ENCODE measurements around the gene HOXD1. TPM values are rescaled to one million over a fixed set of nuclear protein-coding genes. Genes with fewer than 3 reads are reported as not detected.

HOXD1 gene
- total RNA-seq, 2 experiments from 2014 or later = not detected

DNA sequence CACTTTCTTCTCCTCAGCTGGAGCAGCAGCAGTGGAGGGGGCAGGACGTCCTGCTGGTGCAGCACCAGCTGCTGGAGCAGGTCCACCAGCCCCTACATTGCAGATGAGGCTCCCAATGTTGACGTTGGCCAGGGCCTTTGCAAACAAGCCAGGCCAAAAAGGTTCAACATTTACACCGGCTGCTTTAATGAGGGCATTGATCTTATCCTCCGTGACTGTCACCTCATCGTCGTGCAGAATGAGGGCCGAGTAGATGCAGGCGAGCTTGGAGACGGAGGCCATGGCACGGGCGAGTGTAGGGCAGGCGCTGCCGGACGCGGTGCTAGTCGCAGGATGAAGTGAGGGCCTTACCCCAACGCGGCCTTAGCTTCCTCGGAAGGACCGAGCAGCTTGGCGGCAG is 12.5 kb downstream of the HOXD1 start:
- TF ChIP-seq, protein P1, sequence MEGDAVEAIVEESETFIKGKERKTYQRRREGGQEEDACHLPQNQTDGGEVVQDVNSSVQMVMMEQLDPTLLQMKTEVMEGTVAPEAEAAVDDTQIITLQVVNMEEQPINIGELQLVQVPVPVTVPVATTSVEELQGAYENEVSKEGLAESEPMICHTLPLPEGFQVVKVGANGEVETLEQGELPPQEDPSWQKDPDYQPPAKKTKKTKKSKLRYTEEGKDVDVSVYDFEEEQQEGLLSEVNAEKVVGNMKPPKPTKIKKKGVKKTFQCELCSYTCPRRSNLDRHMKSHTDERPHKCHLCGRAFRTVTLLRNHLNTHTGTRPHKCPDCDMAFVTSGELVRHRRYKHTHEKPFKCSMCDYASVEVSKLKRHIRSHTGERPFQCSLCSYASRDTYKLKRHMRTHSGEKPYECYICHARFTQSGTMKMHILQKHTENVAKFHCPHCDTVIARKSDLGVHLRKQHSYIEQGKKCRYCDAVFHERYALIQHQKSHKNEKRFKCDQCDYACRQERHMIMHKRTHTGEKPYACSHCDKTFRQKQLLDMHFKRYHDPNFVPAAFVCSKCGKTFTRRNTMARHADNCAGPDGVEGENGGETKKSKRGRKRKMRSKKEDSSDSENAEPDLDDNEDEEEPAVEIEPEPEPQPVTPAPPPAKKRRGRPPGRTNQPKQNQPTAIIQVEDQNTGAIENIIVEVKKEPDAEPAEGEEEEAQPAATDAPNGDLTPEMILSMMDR (conservative IDR thresholded peaks at IDR 0.05; ENCODE audit: low read length) = no peak
- intact Hi-C loops (cut with micrococcal nuclease; ENCODE audit: unreplicated experiment) = no loop called here
- Histone ChIP-seq H3K4me1 (ENCODE audit: insufficient read depth, low read length, poor library complexity, severe bottlenecking) (no peaks in the 10 kb centered on the region), H3K9me2 (ENCODE audit: insufficient read depth, low read length) (no peaks in the 10 kb centered on the region), H3K9me3 (ENCODE audit: low read length) (no peaks in the 10 kb centered on the region), H3K79me2 (ENCODE audit: insufficient read depth, low read depth, low read length) (no peaks in the 10 kb centered on the region), H3K27ac (ENCODE audit: low read depth, low read length, poor library complexity, severe bottlenecking) (no peak overlapping the region), H3K36me3 (ENCODE audit: insufficient read depth, low read length) (no peaks in the 10 kb centered on the region), H2AFZ (ENCODE audit: low read length) (no peak overlapping the region), H4K20me1 (ENCODE audit: insufficient read depth, low read length) (no peaks in the 10 kb centered on the region), H3K4me3 (ENCODE audit: low read depth, low read length, poor library complexity, severe bottlenecking) (no peak overlapping the region), H3K4me2 (ENCODE audit: low read length) (no peak overlapping the region)
- BruUV-seq (replicated peaks) = no TSS peak
- ChIA-PET CTCF (ENCODE audit: unreplicated experiment) (no interaction called here), POLR2A (no interaction called here)
- no peak for DNase-seq (ENCODE audit: low spot score)

DNA sequence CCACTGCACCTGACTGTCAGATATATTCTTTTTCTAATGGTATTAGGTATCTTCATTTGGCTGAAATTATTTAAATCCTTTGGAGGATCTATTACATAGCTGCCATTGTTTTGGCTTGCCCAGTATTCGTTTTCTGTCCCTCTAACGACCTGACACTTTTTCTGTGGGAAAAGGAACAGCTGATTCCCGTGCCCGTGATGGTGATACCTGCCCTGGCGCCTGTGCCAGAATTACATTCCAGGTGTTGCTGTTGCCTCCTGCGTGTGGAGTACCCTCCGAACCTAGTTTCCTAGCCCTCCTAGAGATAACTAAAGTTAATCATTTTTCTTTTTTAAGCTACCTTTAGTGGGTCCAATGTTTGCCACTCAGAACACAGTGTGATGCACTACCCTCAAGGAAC is 14.0 kb downstream of the HOXD1 start:
- H3K4me1 ChIP-seq (ENCODE audit: insufficient read depth, low read length, poor library complexity, severe bottlenecking) = no peaks in the 10 kb centered on the region
- no peaks in the 10 kb centered on the region for H3K79me2 ChIP-seq (ENCODE audit: insufficient read depth, low read depth, low read length)
- no peaks in the 10 kb centered on the region for H3K9me2 ChIP-seq (ENCODE audit: insufficient read depth, low read length)
- no peak for DNase-seq (ENCODE audit: low spot score)
- POLR2A ChIA-PET = no interaction called here
- no TSS peak for BruUV-seq (replicated peaks)
- no peaks in the 10 kb centered on the region for H4K20me1 ChIP-seq (ENCODE audit: insufficient read depth, low read length)
- no peaks in the 10 kb centered on the region for H3K36me3 ChIP-seq (ENCODE audit: insufficient read depth, low read length)
- no peak overlapping the region for H3K4me3 ChIP-seq (ENCODE audit: low read depth, low read length, poor library complexity, severe bottlenecking)
- intact Hi-C loops (cut with micrococcal nuclease; ENCODE audit: unreplicated experiment) = no loop called here
- no peaks in the 10 kb centered on the region for H3K9me3 ChIP-seq (ENCODE audit: low read length)
- TF ChIP-seq, protein P1 (conservative IDR thresholded peaks at IDR 0.05; ENCODE audit: low read length) = no peak
- no peak for TF ChIP-seq EZH2phosphoT487 (IDR thresholded peaks at IDR 0.05; ENCODE audit: borderline replicate concordance, low read depth, low read length)
- CTCF ChIA-PET (ENCODE audit: unreplicated experiment) = no interaction called here
- H3K4me2 ChIP-seq (ENCODE audit: low read length) = no peak overlapping the region
- no peak overlapping the region for H3K27ac ChIP-seq (ENCODE audit: low read depth, low read length, poor library complexity, severe bottlenecking)
- H2AFZ ChIP-seq (ENCODE audit: low read length) = no peak overlapping the region

DNA sequence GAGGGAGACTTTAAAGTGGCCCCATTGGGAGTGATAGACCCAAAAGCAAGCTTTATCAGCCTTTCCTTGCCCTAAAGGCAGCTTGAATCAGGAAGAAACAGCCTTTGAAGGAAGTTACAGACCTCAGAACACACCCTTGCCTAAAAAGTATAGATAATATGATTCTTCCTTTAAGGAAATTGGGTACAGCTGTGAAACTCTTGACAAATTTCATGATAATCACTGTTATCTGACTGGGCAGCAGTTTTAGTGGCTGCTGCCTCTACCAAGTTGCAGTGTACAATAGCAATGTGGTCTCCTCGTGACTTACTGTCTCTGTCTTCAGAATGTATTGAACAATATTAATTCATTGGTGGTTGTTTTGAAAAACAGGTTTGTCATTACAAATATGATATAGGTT is 16.7 kb downstream of the HOXD1 start:
- DNase-seq (ENCODE audit: low spot score) = no peak
- no TSS peak for BruUV-seq (replicated peaks)
- ChIA-PET CTCF (ENCODE audit: unreplicated experiment) (no interaction called here), POLR2A (no interaction called here)
- H3K36me3 ChIP-seq (ENCODE audit: insufficient read depth, low read length) = no peaks in the 10 kb centered on the region
- no peaks in the 10 kb centered on the region for H3K79me2 ChIP-seq (ENCODE audit: insufficient read depth, low read depth, low read length)
- intact Hi-C loops (cut with micrococcal nuclease; ENCODE audit: unreplicated experiment) = no loop called here
- no peak overlapping the region for H3K27ac ChIP-seq (ENCODE audit: low read depth, low read length, poor library complexity, severe bottlenecking)
- H4K20me1 ChIP-seq (ENCODE audit: insufficient read depth, low read length) = no peaks in the 10 kb centered on the region
- no peak overlapping the region for H3K4me3 ChIP-seq (ENCODE audit: low read depth, low read length, poor library complexity, severe bottlenecking)
- no peaks in the 10 kb centered on the region for H3K4me1 ChIP-seq (ENCODE audit: insufficient read depth, low read length, poor library complexity, severe bottlenecking)
- no peaks in the 10 kb centered on the region for H3K9me2 ChIP-seq (ENCODE audit: insufficient read depth, low read length)
- no peak overlapping the region for H3K4me2 ChIP-seq (ENCODE audit: low read length)
- TF ChIP-seq, protein P1 (conservative IDR thresholded peaks at IDR 0.05; ENCODE audit: low read length) = no peak
- TF ChIP-seq EZH2phosphoT487 (IDR thresholded peaks at IDR 0.05; ENCODE audit: borderline replicate concordance, low read depth, low read length) = no peak
- H3K9me3 ChIP-seq (ENCODE audit: low read length) = no peaks in the 10 kb centered on the region
- no peak overlapping the region for H2AFZ ChIP-seq (ENCODE audit: low read length)
